HS-5 (cell line): Measurements from ENCODE around the gene GSAP.
"Not testable (repeated sequence)": the region's sequence is repeated elsewhere in the genome, so short reads cannot be mapped to it uniquely, and the experiment has no call there.

Source experiments
- DNase-seq: peaks from one replicate; pipeline ENCODE4 v3.0.0-alpha.2; 2012; ENCODE audit warnings: low read depth

Gene GSAP

GRCh38 chr7:77282897-77283296, 133.3 kb downstream of the GSAP start:
- DNase-seq: no peak

- no peak for DNase-seq
Observed at GRCh38 chr7:77281780-77282478, 134.2 kb downstream of the GSAP start.

GRCh38 chr7:77276120-77276519, 140.0 kb downstream of the GSAP start:
- no peak for DNase-seq

GRCh38 chr7:77275663-77276062, 140.5 kb downstream of the GSAP start:
- DNase-seq: not testable (repeated sequence)

GRCh38 chr7:77271766-77272165, 144.4 kb downstream of the GSAP start:
- no peak for DNase-seq

GRCh38 chr7:77270094-77270480, 146.1 kb downstream of the GSAP start:
- DNase-seq: no peak

- DNase-seq: no peak
Observed at GRCh38 chr7:77269360-77270093, 146.6 kb downstream of the GSAP start.

GRCh38 chr7:77266291-77266794, 149.8 kb downstream of the GSAP start:
- no peak for DNase-seq

GRCh38 chr7:77265666-77266065, 150.5 kb downstream of the GSAP start:
- no peak for DNase-seq

GRCh38 chr7:77262316-77262715, 153.8 kb downstream of the GSAP start:
- no peak for DNase-seq
